A549 treated with CORT108297 at 1 μM for 4 hours (cell line): Measurements from ENCODE around the gene FGD6. TPM values are rescaled to one million over a fixed set of nuclear protein-coding genes. Genes with fewer than 3 reads are reported as not detected.

ENCODE experiments used
- total RNA-seq: library from RNA; stranded (reverse); fragments of 200-300 nt; extraction: Qiagen RNA extraction; gene quantifications from 5 replicates; pipeline ENCODE4 v1.2.3, GENCODE V29; 2022

FGD6 gene
- 12.5 to 17.4 TPM (median 14.9 TPM) in 5 replicates for total RNA-seq

DNA sequence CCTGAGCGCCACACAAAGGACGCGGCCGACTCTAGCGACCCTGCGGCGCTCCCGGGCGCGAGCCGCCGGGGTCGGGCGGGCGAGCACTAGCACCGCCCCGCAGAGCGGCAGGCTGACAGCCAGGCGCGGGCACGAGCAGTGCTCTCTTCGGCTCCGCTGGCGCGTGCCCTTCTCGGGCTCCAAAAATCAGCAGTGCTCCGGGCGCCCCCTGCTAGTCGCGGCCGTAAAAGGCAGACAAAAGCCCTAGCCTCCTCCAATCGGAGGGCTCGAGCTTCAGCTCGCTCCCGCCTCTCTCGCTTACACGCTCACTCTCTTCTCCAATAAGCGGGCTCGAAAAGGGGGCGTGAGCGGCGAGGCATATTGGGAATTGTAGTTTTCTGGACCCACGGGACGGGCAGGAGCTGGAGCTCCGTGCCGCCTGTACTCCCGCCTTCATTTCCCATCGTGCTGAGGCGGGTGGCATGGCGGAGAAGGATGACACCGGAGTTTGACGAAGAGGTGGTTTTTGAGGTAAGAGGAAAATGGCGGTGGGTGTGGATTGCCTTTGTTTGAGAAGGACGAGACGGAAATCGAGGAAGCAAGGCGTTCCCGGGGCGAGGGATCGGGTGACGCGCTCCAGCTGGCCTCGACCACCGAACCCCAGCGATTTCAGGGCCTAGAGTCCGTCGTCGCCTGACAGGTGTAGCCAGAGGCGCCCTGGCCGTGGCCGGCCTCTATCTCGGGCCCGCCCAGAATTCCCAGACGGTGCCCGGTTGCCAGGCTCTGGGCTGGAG lies at the start of gene FGD6, which contains the start of gene VEZT:
TSS of gene FGD6 (minus strand) at position 91 of the 773 bp plus-strand sequence. CDS start 227 bp downstream, outside the sequence.
TSS of gene VEZT (plus strand) at position 431 of the 773 bp plus-strand sequence. CDS start at position 475, 44 bp downstream.

DNA sequence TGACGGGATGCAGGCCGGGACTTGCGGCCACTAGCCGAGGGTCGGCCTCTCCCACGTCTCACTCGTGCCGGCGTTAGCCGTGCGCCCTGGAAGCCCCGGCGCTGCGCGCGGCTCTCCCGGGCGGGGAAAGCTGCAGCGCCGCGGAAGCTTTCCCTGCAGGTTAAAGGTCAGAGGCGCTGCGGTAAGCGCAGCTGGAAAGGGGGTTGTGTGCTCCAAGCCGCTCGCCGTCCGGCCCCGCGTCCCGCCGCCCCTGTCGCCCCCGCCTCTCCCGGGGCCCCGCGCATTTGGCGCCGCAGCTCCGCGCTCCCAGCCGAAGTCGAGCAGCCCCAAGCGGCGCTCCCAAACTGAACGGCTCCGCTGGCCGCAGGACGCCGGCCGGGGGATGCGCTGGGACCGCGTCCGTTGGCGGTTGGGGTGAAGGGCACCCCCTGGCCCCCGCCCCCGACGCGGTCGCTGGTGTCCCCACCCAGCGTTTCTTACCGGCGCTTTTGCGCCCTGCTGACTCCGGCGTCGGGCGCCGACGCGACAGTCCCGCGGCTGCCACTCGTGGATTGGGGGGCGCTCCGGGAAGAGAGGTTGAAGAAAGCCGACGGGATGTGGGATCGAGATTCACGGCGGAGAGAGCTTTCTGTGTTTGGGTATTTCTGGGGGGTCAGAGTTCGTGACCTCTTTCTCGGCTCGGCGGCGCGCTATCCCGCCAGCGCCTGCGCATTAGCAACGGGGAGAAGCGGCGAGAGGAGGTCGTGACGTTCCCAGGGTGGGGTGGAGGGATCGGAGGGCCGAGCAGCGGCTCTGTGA lies 144.2 kb downstream of the FGD6 start, which contains the start of gene NR2C1:
TSS of gene NR2C1 (minus strand) at position 719 of the 798 bp plus-strand sequence. CDS start 6,234 bp downstream, outside the sequence.

Other genes with a start within 250 kb of the FGD6 start
- 122 to 162 TPM (median 135 TPM) in 5 replicates for gene NDUFA12, start 213.8 kb downstream of the FGD6 start, total RNA-seq
- 22.8 to 27.5 TPM (median 26.0 TPM) in 5 replicates for gene NR2C1, start 143.8 kb downstream of the FGD6 start, total RNA-seq
- 55.0 to 79.8 TPM (median 63.9 TPM) in 5 replicates for gene VEZT, start 340 bp upstream of the FGD6 start, total RNA-seq